NCI-H2029 treated with DMSO at 0.1 percent for 48 hours (cell line): ENCODE measurements around the gene ADGRG6.
"Not testable (repeated sequence)": the region's sequence is repeated elsewhere in the genome, so short reads cannot be mapped to it uniquely, and the experiment has no call there.

Source experiments
- DNase-seq: peaks from one replicate; lab custom pipeline; 2025; lab: John Stamatoyannopoulos, UW

The ADGRG6 gene

GRCh38 chr6:142346166-142346565 lies 44.4 kb downstream of the ADGRG6 start:
- not testable (repeated sequence) for DNase-seq

- DNase-seq, result no peak
Observed at GRCh38 chr6:142349215-142349823, 47.5 kb downstream of the ADGRG6 start.

GRCh38 chr6:142350309-142350708 lies 48.5 kb downstream of the ADGRG6 start:
- no peak for DNase-seq

- DNase-seq, result no peak
Observed at GRCh38 chr6:142353690-142354089, 51.9 kb downstream of the ADGRG6 start.

- DNase-seq, result no peak
Observed at GRCh38 chr6:142354650-142355049, 52.8 kb downstream of the ADGRG6 start.

- DNase-seq, result no peak
Observed at GRCh38 chr6:142355520-142356174, 53.8 kb downstream of the ADGRG6 start.

GRCh38 chr6:142356201-142356883 lies 54.5 kb downstream of the ADGRG6 start:
- no peak for DNase-seq

- no peak for DNase-seq
Observed at GRCh38 chr6:142356884-142357225, 55.0 kb downstream of the ADGRG6 start.

- no peak for DNase-seq
Observed at GRCh38 chr6:142357879-142358278, 56.1 kb downstream of the ADGRG6 start.

GRCh38 chr6:142359271-142359960 lies 57.6 kb downstream of the ADGRG6 start:
- DNase-seq, result no peak

GRCh38 chr6:142361345-142361744 lies 59.5 kb downstream of the ADGRG6 start:
- no peak for DNase-seq

GRCh38 chr6:142361779-142362750 lies 60.3 kb downstream of the ADGRG6 start:
- no peak for DNase-seq

GRCh38 chr6:142367061-142367460 lies 65.3 kb downstream of the ADGRG6 start:
- no peak for DNase-seq

- DNase-seq, result no peak
Observed at GRCh38 chr6:142367501-142368018, 65.8 kb downstream of the ADGRG6 start.

- no peak for DNase-seq
Observed at GRCh38 chr6:142369266-142369665, 67.5 kb downstream of the ADGRG6 start.

- no peak for DNase-seq
Observed at GRCh38 chr6:142372348-142372747, 70.5 kb downstream of the ADGRG6 start.

- DNase-seq, result no peak
Observed at GRCh38 chr6:142373268-142374090, 71.7 kb downstream of the ADGRG6 start.

GRCh38 chr6:142374091-142374770 lies 72.4 kb downstream of the ADGRG6 start:
- DNase-seq, result no peak

- DNase-seq, result no peak
Observed at GRCh38 chr6:142374965-142375733, 73.3 kb downstream of the ADGRG6 start.
